ENCODE measurements around the gene SHB.

DNA sequence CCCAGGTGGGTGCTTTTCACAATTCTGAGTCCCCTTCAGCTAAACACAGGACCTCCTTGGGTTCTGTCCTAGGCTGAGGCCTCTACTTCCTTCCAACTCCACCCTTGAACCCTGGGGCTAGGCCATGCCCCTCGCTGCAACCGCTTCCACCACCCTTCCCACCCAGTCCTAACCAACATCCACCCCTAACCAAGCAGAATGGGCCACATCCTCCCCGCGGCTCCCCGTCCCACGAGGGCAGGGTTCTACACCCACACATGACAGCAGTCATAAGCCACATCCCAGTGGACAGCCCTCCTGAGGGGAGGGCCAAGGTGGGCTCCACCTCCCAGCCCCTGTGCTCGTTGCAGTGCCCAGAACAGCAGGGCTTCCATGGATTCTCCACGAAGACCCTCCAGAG lies 65.8 kb downstream of the SHB start:
- TF ChIP-seq, protein P1, sequence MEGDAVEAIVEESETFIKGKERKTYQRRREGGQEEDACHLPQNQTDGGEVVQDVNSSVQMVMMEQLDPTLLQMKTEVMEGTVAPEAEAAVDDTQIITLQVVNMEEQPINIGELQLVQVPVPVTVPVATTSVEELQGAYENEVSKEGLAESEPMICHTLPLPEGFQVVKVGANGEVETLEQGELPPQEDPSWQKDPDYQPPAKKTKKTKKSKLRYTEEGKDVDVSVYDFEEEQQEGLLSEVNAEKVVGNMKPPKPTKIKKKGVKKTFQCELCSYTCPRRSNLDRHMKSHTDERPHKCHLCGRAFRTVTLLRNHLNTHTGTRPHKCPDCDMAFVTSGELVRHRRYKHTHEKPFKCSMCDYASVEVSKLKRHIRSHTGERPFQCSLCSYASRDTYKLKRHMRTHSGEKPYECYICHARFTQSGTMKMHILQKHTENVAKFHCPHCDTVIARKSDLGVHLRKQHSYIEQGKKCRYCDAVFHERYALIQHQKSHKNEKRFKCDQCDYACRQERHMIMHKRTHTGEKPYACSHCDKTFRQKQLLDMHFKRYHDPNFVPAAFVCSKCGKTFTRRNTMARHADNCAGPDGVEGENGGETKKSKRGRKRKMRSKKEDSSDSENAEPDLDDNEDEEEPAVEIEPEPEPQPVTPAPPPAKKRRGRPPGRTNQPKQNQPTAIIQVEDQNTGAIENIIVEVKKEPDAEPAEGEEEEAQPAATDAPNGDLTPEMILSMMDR (IDR thresholded peaks at IDR 0.05): no peak
- TF ChIP-seq POLR2A (IDR thresholded peaks at IDR 0.05): no peak
